Cardiac atrium fibroblast (primary cell): ENCODE data around the gene ACTL6A. TPM values are rescaled to one million over a fixed set of nuclear protein-coding genes. Genes with fewer than 3 reads are reported as not detected.

Source experiments
- total RNA-seq: library from RNA; depleted of rRNA; stranded (reverse); fragments of >200 nt; gene quantifications from 2 replicates; pipeline ENCODE4 v1.2.3, GENCODE V29; 2015

ACTL6A gene
- total RNA-seq: 34.8 and 36.9 TPM in 2 replicates

DNA sequence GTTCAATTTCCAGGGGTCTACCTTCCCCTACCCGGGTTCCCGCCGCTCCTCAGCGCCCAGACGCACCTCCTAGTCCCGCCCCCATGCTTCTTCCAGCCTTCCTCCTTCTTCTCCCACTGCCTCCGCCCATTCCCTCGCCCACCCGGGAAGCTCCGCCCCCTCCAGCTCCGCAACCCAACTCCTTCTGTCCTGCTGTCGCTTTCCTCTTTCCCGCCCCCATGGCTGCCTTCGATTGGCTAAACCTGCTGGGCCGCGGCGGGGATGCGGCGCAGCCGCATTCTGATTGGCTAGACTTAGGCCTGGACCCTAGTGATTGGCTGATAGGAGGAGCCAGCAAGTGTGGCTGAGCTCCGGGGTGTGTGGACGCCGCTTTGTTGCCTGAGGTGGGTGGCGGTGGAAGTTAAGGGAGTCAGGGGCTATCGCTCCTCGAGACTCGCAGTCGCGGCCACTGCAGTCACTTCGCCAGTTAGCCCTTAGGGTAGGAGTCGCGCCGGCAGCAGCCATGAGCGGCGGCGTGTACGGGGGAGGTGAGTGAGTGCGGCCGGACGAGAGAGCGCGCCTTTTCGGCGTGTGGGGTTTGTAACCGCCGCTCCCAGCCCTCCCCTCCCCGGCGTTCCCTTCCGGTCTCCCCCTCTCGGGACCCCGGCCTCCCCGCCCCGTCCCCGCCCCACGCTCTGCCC is at the start of gene ACTL6A:
Gene ACTL6A (plus strand): TSS at position 336 of the 680 bp plus-strand sequence. CDS start 167 bp downstream, at position 503.

DNA sequence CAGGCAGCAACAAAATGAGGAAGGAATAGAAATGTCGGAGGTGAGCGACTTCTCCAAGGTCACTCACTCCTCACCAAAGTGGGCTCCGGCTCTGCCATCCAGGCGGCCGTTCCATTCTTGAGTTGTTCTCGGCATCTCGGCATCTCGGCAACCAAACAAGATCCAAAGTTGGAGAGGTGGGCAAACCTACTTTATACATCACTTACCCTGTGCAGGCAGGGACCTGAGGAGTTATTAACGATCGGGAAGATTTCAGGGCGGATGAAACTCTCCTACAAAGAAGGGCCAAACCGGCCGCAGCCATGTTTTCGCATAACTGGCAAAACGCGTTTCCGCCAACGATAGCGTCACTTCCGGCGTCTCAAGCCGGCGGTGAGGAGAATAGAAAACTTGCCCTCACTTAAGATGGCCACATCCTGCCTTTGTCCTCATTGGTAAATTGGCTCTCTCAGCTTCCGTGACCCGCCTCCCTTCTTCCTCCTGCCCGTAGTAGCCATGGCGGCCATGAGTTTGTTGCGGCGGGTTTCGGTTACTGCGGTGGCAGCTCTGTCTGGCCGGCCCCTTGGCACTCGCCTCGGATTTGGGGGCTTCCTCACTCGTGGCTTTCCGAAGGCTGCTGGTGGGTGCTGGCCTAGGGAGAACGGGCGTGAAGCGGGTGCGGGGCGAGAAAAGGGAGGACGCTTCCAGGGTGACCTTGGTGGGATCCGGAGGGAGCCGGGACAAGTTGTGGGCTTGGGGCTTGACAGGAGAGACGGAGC is 41.8 kb downstream of the ACTL6A start, which contains the start of the genes MRPL47 and NDUFB5:
Gene MRPL47 (minus strand): TSS at position 318 of the 758 bp plus-strand sequence. CDS start 14 bp downstream, at position 304.
Gene NDUFB5 (plus strand): TSS at position 474 of the 758 bp plus-strand sequence. CDS start 22 bp downstream, at position 496.

Other genes starting within 250 kb of the ACTL6A start
- 34.5 and 37.2 TPM in 2 replicates for gene ZNF639, start 239.9 kb upstream of the ACTL6A start, total RNA-seq
- 23.8 and 25.8 TPM in 2 replicates for gene MFN1, start 215.2 kb upstream of the ACTL6A start, total RNA-seq
- gene GNB4, start 111.5 kb upstream of the ACTL6A start, total RNA-seq: 37.1 and 43.5 TPM in 2 replicates
- gene MRPL47, start 41.7 kb downstream of the ACTL6A start, total RNA-seq: 19.6 and 21.1 TPM in 2 replicates
- 110 and 119 TPM in 2 replicates for gene NDUFB5, start 41.9 kb downstream of the ACTL6A start, total RNA-seq
- gene USP13, start 90.1 kb downstream of the ACTL6A start, total RNA-seq: 2.3 and 5.3 TPM in 2 replicates